ENCODE data around the gene PRRC2A.

PRRC2A gene

DNA sequence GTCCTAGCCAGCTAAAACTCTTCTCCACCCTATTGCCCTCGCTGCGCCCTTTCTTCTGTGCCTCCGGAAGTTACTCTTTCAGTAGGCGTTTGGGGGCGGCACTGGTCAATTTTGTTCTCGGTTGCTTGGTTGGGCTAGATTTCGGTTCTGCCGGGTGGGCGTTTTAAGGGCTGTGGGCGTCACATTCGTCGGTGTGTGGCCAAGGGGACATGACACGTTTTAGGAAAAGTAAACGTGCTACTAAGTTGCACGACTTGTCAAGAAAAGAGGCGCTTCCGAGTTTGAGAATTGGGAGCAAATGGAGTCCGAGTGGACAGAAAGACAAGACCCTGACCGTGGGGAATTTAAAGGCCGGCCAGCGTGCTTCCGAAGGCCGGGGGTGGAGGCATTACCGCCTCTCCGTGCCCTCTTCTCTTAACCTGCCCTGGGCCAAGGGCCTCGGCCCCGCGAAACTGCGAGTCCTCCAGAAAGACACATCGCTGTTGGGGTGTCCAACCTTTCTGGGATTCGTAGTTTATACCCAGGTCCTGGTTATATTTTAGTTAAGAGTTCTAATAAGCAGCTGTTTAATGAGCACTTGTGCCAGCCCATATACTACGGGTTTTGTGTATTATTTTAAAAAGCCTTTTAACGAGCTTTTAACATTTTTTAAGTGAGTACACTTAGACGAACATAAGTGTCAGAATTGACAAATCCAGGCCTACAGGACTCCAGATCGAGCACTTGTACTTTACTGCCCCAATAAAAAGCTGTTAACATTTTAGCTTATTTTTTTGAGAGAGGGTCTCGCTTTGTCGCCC lies 32.6 kb downstream of the PRRC2A start:
- no peak for DNase-seq

- DNase-seq, result no peak
Observed at GRCh38 chr6:31654574-31655348, 34.2 kb downstream of the PRRC2A start.

- DNase-seq, result no peak
Observed at GRCh38 chr6:31655349-31656237, 35.1 kb downstream of the PRRC2A start, which contains the start of gene APOM. Gene APOM (plus strand): TSS chr6:31655894. CDS start chr6:31655967, 73 bp downstream.

GRCh38 chr6:31657406-31658157 lies 37.1 kb downstream of the PRRC2A start:
- peak; percentile 20 for DNase-seq

DNA sequence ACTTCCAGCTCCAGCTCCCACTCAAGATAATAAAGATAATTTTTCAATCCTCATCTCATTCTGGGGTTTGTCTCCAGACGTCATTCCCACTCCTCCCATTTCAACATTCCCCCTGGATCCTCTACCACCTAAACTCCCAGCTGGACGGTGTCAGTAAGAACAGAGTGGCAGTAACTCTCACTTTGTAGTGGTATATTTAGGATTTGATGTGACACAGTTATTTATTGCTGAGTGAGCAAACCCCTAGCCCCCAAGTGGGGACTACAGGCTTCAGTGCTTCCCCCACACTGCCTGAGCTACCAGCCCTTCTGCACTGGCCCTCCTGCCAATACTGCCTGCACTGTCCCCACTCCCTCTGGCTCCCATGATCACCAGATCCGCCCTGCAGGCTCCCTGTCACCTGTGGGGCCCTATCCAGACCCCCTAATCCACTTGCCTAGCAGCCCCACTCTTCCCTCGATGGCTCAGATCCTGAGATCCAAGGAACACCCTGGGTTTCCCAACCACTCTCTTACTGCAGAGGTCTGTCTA lies 37.7 kb downstream of the PRRC2A start:
- DNase-seq, result no peak

DNA sequence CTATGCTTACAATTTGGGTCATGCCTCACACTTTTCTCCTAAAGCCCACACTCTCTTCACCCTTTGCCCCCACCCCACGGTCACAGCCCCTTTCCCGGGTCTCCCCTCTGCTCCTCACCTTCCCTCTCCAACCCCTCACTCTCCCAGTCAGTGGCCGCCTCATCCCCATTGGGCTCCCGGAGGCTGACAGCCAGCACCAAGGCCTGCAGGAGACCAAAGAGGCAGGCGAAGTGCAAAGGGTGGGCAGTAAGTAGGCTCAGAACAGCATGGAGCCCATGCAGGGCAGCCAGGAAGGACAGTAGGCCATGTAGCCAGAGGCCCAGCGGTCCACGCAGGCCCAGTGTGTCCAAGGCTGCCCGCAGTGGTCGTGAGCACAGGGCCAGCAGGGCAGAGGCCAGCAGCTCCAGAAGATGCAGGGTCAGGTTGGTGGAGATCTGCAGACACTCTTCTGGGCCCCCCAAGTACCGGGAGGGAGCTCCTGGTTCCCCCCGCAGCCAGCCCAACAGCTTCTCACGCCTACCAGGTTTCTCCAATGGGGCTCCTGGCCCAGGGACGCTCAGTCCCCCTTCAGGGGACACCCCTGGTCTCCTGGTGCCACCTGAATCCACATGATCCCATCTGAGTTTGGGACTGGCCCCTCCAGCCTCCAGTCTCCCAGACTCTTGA lies 38.6 kb downstream of the PRRC2A start:
- no peak for DNase-seq

DNA sequence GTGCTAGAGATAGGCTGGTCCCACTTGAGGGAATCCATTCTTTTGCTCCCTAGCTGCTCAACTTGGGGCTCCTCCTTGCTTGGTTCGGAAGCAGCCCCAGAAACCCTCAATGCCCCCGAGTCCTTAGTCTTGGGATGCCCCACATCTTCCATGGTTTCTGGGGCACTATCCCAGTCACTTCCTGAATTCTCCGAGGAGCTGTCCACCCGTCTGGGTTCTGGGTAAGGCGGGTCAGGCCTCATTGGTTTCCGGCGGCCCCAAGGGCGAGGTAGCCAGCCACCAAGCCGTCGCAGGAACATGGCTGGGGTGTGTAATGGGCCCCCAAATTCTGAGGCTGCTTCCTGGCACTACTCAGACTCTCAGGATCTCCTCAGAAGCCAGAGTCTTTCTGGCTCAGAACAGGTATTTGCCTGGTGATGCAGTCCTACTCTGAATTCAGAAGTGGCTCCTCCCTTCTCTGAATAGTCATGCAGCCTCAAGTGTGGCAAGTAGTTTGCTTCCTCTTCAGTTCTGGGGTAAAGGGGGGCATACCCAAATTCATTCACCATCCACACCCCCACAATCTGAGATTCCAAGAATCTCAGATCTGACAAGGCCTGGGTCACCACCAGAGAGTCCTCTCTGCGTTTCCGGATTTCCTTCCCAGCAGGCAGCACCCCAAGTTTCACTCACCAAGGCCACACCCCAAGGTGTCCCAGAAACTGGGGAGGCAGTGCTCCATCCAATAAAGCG lies 39.3 kb downstream of the PRRC2A start:
- peak; percentile 23 for DNase-seq

DNA sequence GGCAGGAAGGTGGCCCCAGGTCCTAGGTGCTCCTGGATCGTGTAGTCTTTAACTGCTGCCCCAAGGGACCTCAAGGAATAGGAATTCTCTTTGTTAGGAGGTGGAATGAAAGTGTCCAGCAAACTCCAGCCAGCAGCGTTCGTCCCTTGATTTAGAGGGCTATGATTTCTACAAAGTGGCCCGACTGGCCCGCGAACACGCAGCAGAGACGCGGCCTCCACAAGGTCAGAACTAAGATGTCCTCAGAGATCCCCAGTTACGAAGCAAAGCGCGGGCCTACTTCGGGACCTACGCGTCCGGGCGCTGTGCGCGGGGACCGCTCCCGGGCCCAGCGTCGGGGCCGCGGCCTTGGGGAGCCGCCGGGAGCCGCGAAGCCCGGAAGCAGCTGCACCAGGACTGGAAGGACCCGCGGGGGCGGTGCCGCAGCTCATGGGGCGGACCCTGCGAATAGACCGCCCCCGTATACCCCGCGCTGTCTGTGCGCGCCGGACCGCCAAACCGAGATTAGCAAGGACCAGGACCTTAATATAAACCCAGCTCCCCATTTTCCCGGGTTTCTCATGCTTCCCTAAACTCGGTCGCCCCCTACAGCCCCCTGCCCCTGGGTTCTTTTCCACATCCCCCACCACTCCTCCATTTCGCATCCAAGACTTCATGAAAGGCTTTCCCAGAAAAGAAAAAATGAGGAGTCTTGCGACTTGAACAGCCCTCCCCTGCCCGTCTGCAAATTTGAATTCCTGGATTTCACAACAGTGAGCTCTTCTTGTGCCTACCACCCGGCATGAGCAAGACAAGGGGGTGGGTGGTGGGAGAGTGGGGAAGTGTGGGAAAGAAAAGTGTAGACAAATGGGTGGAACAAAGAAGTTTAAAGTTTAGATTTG lies 40.1 kb downstream of the PRRC2A start, which contains the start of gene C6orf47:
C6orf47 (minus strand) TSS at position 398 of the 881 bp plus-strand sequence. CDS start 831 bp downstream, outside the sequence.
- peak; percentile 62 for DNase-seq

DNA sequence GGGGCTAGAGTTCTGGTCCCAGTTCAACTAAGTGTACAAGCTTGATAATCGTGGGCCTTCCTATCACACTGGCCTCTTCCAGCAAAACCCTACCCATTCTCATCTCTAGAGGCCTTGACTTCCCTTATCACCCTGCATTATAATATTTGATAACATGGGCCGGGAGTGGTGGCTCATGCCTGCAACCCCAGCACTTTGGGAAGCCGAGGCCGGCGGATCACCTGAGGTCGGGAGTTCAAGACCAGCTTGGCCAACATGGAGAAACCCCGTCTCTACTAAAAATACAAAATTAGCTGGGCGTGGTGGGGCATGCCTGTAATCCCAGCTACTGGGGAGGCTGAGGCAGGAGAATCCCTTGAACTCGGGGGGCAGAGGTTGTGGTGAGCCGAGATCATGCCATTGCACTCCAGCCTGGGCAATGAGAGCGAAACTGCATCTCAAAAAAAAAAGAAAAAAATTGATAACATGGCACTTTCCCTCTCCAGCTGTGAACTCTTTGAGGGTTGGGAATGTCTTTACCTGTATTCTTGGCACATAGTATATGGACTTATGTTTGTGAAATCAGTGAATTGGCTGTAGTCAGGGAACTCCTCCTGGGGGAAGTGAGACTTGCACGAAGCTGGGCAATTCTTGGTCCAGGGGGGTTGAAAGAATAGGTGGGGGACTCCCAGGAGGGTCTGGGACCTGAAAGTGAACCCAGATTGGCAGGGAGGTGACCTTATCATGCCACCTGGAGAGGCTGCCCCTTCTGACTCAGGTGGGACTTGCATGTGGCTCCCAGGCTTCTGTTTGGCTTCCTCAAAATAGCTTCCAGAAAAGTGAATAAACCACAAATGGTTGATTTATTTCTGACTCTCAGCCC lies 41.0 kb downstream of the PRRC2A start:
- DNase-seq, result no peak

GRCh38 chr6:31662124-31662723 lies 41.7 kb downstream of the PRRC2A start:
- no peak for DNase-seq

- no peak for DNase-seq
Observed at GRCh38 chr6:31663126-31663960, 42.8 kb downstream of the PRRC2A start.

DNA sequence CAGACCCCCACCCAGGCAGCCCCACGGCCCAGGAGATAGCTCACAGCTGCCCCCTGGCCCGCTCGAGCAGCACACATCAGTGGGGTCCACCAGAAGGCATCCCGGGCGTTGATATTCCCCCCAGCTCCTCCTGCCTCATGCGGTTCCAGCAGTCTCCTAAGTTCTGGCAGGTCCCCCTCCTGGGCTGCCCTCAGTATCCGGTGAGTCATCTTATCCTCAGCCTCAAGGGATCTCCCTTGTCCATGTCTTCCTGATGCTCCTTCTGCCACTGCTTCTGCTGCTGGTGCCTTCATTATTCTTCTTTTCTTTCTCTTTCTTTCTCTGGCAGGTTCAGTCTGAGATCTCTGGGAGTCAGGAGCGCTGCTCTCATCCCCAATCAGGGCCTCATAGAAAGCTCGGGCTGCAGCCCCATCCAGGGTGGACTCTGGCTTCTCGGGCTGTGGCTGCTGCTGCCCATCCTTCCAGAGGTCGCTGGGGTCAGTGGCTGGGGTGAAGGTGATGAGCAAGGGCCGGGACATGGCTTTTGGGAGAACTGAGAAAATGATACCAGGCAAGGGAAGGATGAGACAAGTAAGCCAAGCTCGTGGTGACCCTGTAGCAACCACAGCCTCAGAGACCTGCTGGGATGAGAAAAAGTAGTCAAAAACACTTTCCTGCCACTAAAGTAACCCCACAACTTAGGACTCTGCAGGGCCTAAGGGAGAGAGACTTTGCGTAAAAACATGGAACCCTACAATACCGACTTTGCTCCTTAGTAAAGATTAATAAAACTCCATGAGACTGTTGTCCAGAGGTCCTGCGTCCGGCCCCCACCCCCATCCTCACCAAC lies 43.7 kb downstream of the PRRC2A start:
- DNase-seq, result no peak

DNA sequence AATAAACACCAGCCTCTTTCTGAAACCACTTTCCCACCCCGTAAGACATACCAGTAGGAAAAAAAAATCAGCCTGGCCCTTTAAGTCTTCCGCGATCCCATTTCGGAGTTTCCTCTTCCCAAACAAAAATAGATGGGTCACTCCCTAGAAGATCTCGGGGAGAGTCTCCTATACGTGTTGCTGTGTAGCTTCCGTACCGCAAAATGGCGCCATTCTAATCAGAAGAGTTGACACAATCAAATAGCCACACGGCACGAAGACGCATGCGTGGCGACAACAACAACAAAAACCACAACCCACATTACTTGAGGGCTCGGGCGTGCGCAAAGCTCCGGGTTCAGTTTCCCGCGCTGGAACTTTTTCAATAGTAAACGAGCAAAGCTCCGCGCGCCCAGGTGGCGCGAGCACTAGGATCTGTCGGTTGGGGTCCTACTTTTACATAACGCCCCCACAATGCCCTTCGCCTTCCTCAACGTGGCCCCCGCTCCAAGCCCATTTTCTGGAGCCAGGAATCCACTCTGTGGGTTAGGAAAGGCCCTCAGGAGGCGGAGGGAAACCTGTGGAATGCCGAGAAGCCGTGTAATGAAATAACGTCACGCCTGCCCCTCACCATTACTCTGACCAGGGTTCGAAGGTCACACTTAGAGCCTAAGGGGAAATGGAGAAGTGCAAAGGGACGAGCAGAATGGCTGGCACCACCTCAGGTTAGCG lies 44.4 kb downstream of the PRRC2A start, which contains the start of gene GPANK1:
GPANK1 (minus strand) TSS at position 208 of the 711 bp plus-strand sequence. CDS start 519 bp downstream, outside the sequence.
- peak; percentile 90 for DNase-seq

DNA sequence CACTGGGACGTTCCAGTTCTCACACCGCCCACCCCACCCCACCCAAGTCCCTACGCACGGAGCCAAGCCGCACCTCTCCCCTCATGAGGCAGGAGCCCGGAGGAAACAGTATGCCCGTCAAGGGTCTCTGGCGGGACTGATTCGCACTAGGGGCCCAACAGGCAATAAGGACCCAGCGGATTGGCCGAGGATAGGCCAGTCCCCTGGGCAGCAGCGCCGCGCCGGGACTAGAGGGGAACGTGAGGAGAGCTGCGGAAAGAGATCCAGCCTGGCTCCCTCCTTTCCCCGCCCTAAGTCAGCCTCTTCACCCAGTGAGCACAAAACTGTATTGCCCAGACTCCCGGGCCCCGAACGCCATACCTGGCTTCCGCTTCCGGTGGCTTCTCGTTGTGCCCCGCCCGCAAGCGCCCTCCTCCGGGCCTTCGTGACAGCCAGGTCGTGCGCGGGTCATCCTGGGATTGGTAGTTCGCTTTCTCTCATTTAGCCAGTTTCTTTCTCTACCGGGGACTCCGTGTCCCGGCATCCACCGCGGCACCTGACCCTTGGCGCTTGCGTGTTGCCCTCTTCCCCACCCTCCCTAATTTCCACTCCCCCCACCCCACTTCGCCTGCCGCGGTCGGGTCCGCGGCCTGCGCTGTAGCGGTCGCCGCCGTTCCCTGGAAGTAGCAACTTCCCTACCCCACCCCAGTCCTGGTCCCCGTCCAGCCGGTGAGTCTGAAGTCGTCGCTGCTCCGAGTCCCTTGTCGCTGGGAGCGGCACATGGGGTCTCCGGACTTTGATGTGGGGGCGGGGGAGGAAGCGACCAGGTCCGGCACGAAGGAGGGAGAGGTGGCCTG lies 45.2 kb downstream of the PRRC2A start, which contains the start of gene CSNK2B:
CSNK2B (plus strand) TSS at position 580 of the 836 bp plus-strand sequence. CDS start 752 bp downstream, outside the sequence.
- DNase-seq, result peak; percentile 98
